Measurements from ENCODE around the gene CCDC90B. TPM values are rescaled to one million over a fixed set of nuclear protein-coding genes. Genes with fewer than 3 reads are reported as not detected.

CCDC90B gene
- total RNA-seq (2021) (51.2 and 51.6 TPM in 2 replicates), Bru-seq, nascent RNA (percentile 90 among the genes with signal in this experiment), BruChase-seq, experiment 1, labeled RNA remaining after a 2-hour chase (percentile 86 among the genes with signal in this experiment), BruChase-seq, experiment 2, labeled RNA remaining after a 6-hour chase (percentile 75 among the genes with signal in this experiment)
- long read RNA-seq, full-length matches to known transcripts = 86 of 105 reads
- long read RNA-seq, partial matches to known transcripts = 2 of 105 reads
- long read RNA-seq, other reads (novel, unspliced or antisense) = 17 of 105 reads

DNA sequence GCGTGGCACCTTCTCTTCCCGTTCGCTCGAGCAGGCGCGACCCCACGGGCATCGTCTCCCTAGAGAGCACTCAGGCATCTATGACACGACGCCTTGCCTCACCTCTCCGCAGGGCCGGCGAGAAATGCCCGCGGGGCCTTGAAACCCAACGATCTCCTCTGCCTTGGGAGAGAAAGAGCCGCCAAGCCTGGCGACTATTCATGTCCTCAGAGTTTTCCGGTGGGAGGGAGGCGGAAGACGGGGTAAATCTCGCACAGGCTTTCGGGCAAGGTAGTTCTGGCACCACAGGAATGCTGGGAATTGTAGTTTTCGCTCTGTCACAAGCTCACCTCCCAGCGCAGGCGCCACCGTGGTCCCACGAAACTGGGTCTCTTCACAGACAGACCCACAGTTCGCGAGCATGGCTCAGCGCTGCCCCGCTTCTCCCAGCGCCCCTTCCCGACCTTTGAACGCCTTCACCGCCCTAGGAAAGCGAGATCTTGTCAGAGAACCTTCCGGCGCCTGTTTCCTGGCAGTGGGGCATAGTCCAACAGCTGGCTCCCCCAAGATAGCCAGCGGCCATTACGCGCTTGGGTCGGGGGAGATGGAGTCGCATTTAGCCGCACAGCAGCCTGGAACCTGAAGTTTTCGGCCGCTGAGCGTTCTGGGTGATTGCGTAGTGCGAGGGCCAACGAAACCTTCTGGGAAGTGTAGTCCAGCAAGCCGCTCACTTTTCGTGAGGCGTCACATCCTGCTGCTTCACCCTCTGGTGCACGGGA is at the start of gene CCDC90B:
TSS of gene CCDC90B (minus strand) at position 597 of the 758 bp plus-strand sequence. CDS start at position 202, 395 bp downstream.
- TF ChIP-seq CTCF (conservative IDR thresholded peaks at IDR 0.05; ENCODE audit: low read depth, low read length) = peak; percentile 74; the same call in 1 of the 2 replicates
- no peak for TF ChIP-seq EZH2 (IDR thresholded peaks at IDR 0.05; ENCODE audit: borderline replicate concordance, low read depth, low read length, poor library complexity, severe bottlenecking)
- Histone ChIP-seq H3K27me3 (replicated peaks; ENCODE audit: insufficient read depth, low read depth, low read length, poor library complexity) (no peaks in the 10 kb centered on the region), H3K36me3 (ENCODE audit: insufficient read depth, low read length, poor library complexity, severe bottlenecking) (no peaks in the 10 kb centered on the region), H3K27ac (ENCODE audit: low read depth, low read length, poor library complexity, severe bottlenecking) (peak within 1 kb of the TSS; percentile 94), H3K4me3 (ENCODE audit: low read depth, low read length, poor library complexity, severe bottlenecking) (peak within 1 kb of the TSS; percentile 71), H3K4me1 (ENCODE audit: insufficient read depth, low read length, poor library complexity, severe bottlenecking) (peaks cover 33% of the 10 kb centered on the region), H3K9me3 (ENCODE audit: low read depth, low read length, poor library complexity, severe bottlenecking) (no peaks in the 10 kb centered on the region)
- POLR2A ChIA-PET (ENCODE audit: low non-redundant PET) = interaction anchor here (0.6 to 1.0 kb wide), 2 partner anchors 129 to 241 kb away, joined by 3 read pairs; partner anchors contain the start of gene PCF11
- CTCF ChIA-PET = no interaction called here
- BruUV-seq (replicated peaks) = no TSS peak
- intact Hi-C loops (cut with micrococcal nuclease; ENCODE audit: unreplicated experiment) = loop anchor here (5.0 kb wide), 2 partner anchors 196 to 531 kb away; no protein-coding TSS in a partner anchor
- peak; percentile 100 for DNase-seq (ENCODE audit: low spot score)

GRCh38 chr11:83335446-83336070 is 49.4 kb upstream of the CCDC90B start:
- DNase-seq (ENCODE audit: low spot score) = no peak
- no peaks in the 10 kb centered on the region for H3K9me3 ChIP-seq (ENCODE audit: low read depth, low read length, poor library complexity, severe bottlenecking)
- H3K4me3 ChIP-seq (ENCODE audit: low read depth, low read length, poor library complexity, severe bottlenecking) = no peak overlapping the region
- CTCF ChIA-PET = no interaction called here
- POLR2A ChIA-PET (ENCODE audit: low non-redundant PET) = no interaction called here
- intact Hi-C loops (cut with micrococcal nuclease; ENCODE audit: unreplicated experiment) = no loop called here
- no peak overlapping the region for H3K27ac ChIP-seq (ENCODE audit: low read depth, low read length, poor library complexity, severe bottlenecking)
- H3K27me3 ChIP-seq (replicated peaks; ENCODE audit: insufficient read depth, low read depth, low read length, poor library complexity) = no peaks in the 10 kb centered on the region
- H3K4me1 ChIP-seq (ENCODE audit: insufficient read depth, low read length, poor library complexity, severe bottlenecking) = no peaks in the 10 kb centered on the region
- no peaks in the 10 kb centered on the region for H3K36me3 ChIP-seq (ENCODE audit: insufficient read depth, low read length, poor library complexity, severe bottlenecking)
- no TSS peak for BruUV-seq (replicated peaks)
- no peak for TF ChIP-seq EZH2 (IDR thresholded peaks at IDR 0.05; ENCODE audit: borderline replicate concordance, low read depth, low read length, poor library complexity, severe bottlenecking)

- Histone ChIP-seq H3K4me1 (ENCODE audit: insufficient read depth, low read length, poor library complexity, severe bottlenecking) (no peaks in the 10 kb centered on the region), H3K27ac (ENCODE audit: low read depth, low read length, poor library complexity, severe bottlenecking) (no peak overlapping the region), H3K27me3 (replicated peaks; ENCODE audit: insufficient read depth, low read depth, low read length, poor library complexity) (no peaks in the 10 kb centered on the region), H3K36me3 (ENCODE audit: insufficient read depth, low read length, poor library complexity, severe bottlenecking) (no peaks in the 10 kb centered on the region), H3K4me3 (ENCODE audit: low read depth, low read length, poor library complexity, severe bottlenecking) (no peak overlapping the region), H3K9me3 (ENCODE audit: low read depth, low read length, poor library complexity, severe bottlenecking) (no peaks in the 10 kb centered on the region)
- ChIA-PET POLR2A (ENCODE audit: low non-redundant PET) (no interaction called here), CTCF (no interaction called here)
- no TSS peak for BruUV-seq (replicated peaks)
- intact Hi-C loops (cut with micrococcal nuclease; ENCODE audit: unreplicated experiment) = no loop called here
- TF ChIP-seq EZH2 (IDR thresholded peaks at IDR 0.05; ENCODE audit: borderline replicate concordance, low read depth, low read length, poor library complexity, severe bottlenecking) (no peak), CTCF (conservative IDR thresholded peaks at IDR 0.05; ENCODE audit: low read depth, low read length) (no peak)
- no peak for DNase-seq (ENCODE audit: low spot score)
Measured at GRCh38 chr11:83330303-83330702, 44.1 kb upstream of the CCDC90B start.
